Measurements from ENCODE around the gene TAC4. TPM values are rescaled to one million over a fixed set of nuclear protein-coding genes. Genes with fewer than 3 reads are reported as not detected.
A peak's percentile ranks its signal among the peaks of the same experiment; 100 is the strongest.

The TAC4 gene
- total RNA-seq, 4 donors from 2014 or later: not detected

- intact Hi-C loops (cut with DNase I): no loop called here
- Histone ChIP-seq H3K27ac (no peak overlapping the region), H3K4me1 (peaks cover 18 to 84% (median 31%) of the 10 kb centered on the region in 3 donors), H3K4me3 (no peak overlapping the region), H3K9me3 (no peaks in the 10 kb centered on the region), H3K36me3 (no peaks in the 10 kb centered on the region), H3K27me3 (peaks cover 0 to 87% (median 0%) of the 10 kb centered on the region in 4 donors)
- 84 to 88% methylated on average over 10 of the region's 10 CpGs for WGBS, 2 donors
- TF ChIP-seq CTCF (IDR thresholded peaks at IDR 0.05) (no peak), POLR2A (IDR thresholded peaks at IDR 0.05) (no peak)
- DNase-seq: no peak
Measured at GRCh38 chr17:49891694-49892389, 44.0 kb upstream of the TAC4 start.

- intact Hi-C loops (cut with DNase I): no loop called here
- 89 to 93% methylated on average over 3 to 4 of the region's 5 CpGs for WGBS, 2 donors
- no peaks in the 10 kb centered on the region for H3K36me3 ChIP-seq
- H3K9me3 ChIP-seq: no peaks in the 10 kb centered on the region
- H3K27me3 ChIP-seq: peaks cover 0 to 87% (median 0%) of the 10 kb centered on the region in 4 donors
- H3K4me1 ChIP-seq: peaks cover 18 to 86% (median 34%) of the 10 kb centered on the region in 3 donors
- TF ChIP-seq POLR2A (IDR thresholded peaks at IDR 0.05): no peak
- TF ChIP-seq CTCF (IDR thresholded peaks at IDR 0.05): no peak
- DNase-seq: no peak
- H3K4me3 ChIP-seq: no peak overlapping the region
- H3K27ac ChIP-seq: peak overlapping the region in 1 of 4 donors; percentile 73
Measured at GRCh38 chr17:49891271-49891670, 43.4 kb upstream of the TAC4 start.

GRCh38 chr17:49890852-49891251 lies 43.0 kb upstream of the TAC4 start:
- intact Hi-C loops (cut with DNase I): no loop called here
- H3K27me3 ChIP-seq: peaks cover 0 to 87% (median 0%) of the 10 kb centered on the region in 4 donors
- TF ChIP-seq CTCF (IDR thresholded peaks at IDR 0.05) (no peak), POLR2A (IDR thresholded peaks at IDR 0.05) (no peak)
- no peak overlapping the region for H3K4me3 ChIP-seq
- 42 to 90% methylated on average over 3 to 4 of the region's 23 CpGs for WGBS, 2 donors
- peak overlapping the region in 2 of 4 donors; percentile 62 to 73 for H3K27ac ChIP-seq
- no peaks in the 10 kb centered on the region for H3K36me3 ChIP-seq
- no peaks in the 10 kb centered on the region for H3K9me3 ChIP-seq
- no peak for DNase-seq
- peaks cover 18 to 84% (median 38%) of the 10 kb centered on the region in 3 donors for H3K4me1 ChIP-seq

GRCh38 chr17:49890077-49890821 lies 42.4 kb upstream of the TAC4 start:
- no peak for TF ChIP-seq POLR2A (IDR thresholded peaks at IDR 0.05)
- no peak for TF ChIP-seq CTCF (IDR thresholded peaks at IDR 0.05)
- Histone ChIP-seq H3K27ac (peak overlapping the region in 3 of 4 donors; percentile 60 to 73 (median 62)), H3K27me3 (peaks cover 0 to 92% (median 0%) of the 10 kb centered on the region in 4 donors), H3K36me3 (no peaks in the 10 kb centered on the region), H3K4me3 (no peak overlapping the region), H3K4me1 (peaks cover 17 to 78% (median 38%) of the 10 kb centered on the region in 3 donors), H3K9me3 (no peaks in the 10 kb centered on the region)
- intact Hi-C loops (cut with DNase I): no loop called here
- WGBS, 2 donors: 45 to 50% methylated on average over 7 to 27 of the region's 33 CpGs
- no peak for DNase-seq

GRCh38 chr17:49889500-49889899 lies 41.6 kb upstream of the TAC4 start:
- 49 to 86% methylated on average over 8 to 10 of the region's 12 CpGs for WGBS, 2 donors
- no peaks in the 10 kb centered on the region for H3K9me3 ChIP-seq
- H3K36me3 ChIP-seq: no peaks in the 10 kb centered on the region
- no peak for DNase-seq
- intact Hi-C loops (cut with DNase I): loop anchor here (10.0 kb wide), 1 partner anchor 65 kb away; no protein-coding TSS in a partner anchor
- H3K4me1 ChIP-seq: peaks cover 13 to 71% (median 37%) of the 10 kb centered on the region in 3 donors
- H3K27ac ChIP-seq: peak overlapping the region in 3 of 4 donors; percentile 60 to 73 (median 62)
- H3K27me3 ChIP-seq: peaks cover 0 to 91% (median 0%) of the 10 kb centered on the region in 4 donors
- no peak for TF ChIP-seq CTCF (IDR thresholded peaks at IDR 0.05)
- H3K4me3 ChIP-seq: no peak overlapping the region

All from esophagus squamous epithelium (tissue), 5 donors.